ENCODE data around the gene CRISPLD2. TPM values are rescaled to one million over a fixed set of nuclear protein-coding genes. Genes with fewer than 3 reads are reported as not detected.

CRISPLD2 gene
- total RNA-seq, 1 donor from 2014 or later: 9.0 TPM

GRCh38 chr16:84957792-84958191 lies 138.0 kb downstream of the CRISPLD2 start:
- Mint-ChIP-seq H3K27ac (ENCODE audit: unreplicated experiment) (no peak overlapping the region), H3K36me3 (ENCODE audit: unreplicated experiment) (no peaks in the 10 kb centered on the region), H3K4me3 (ENCODE audit: unreplicated experiment) (no peak overlapping the region), H3K4me1 (ENCODE audit: low read depth, unreplicated experiment) (peaks cover 7% of the 10 kb centered on the region), H3K27me3 (ENCODE audit: unreplicated experiment) (peaks cover 2% of the 10 kb centered on the region), H3K9me3 (ENCODE audit: unreplicated experiment) (no peaks in the 10 kb centered on the region)
- TF ChIP-seq CTCF (IDR thresholded peaks at IDR 0.05; ENCODE audit: partially characterized antibody, unreplicated experiment): no peak
- DNase-seq: no peak

Other genes with a start within 250 kb of the CRISPLD2 start
- gene COTL1, start 201.9 kb upstream of the CRISPLD2 start, total RNA-seq (ENCODE audit: unreplicated experiment): 545 TPM
- 38.2 TPM for gene KLHL36, start 171.5 kb upstream of the CRISPLD2 start, total RNA-seq (ENCODE audit: unreplicated experiment)
- 100 TPM for gene USP10, start 120.0 kb upstream of the CRISPLD2 start, total RNA-seq (ENCODE audit: unreplicated experiment)
- gene ZDHHC7, start 191.6 kb downstream of the CRISPLD2 start, total RNA-seq (ENCODE audit: unreplicated experiment): 43.6 TPM
- gene KIAA0513, start 207.8 kb downstream of the CRISPLD2 start, total RNA-seq (ENCODE audit: unreplicated experiment): 56.1 TPM